NCI-H128 (cell line): Measurements from ENCODE around the gene PRMT7.

ENCODE experiments used
- DNase-seq: peaks from one replicate; lab custom pipeline; 2025; ENCODE audit not compliant: unreplicated experiment; lab: John Stamatoyannopoulos, UW

PRMT7 gene

GRCh38 chr16:68362262-68362913 lies 51.6 kb downstream of the PRMT7 start:
- DNase-seq, result no peak

DNA sequence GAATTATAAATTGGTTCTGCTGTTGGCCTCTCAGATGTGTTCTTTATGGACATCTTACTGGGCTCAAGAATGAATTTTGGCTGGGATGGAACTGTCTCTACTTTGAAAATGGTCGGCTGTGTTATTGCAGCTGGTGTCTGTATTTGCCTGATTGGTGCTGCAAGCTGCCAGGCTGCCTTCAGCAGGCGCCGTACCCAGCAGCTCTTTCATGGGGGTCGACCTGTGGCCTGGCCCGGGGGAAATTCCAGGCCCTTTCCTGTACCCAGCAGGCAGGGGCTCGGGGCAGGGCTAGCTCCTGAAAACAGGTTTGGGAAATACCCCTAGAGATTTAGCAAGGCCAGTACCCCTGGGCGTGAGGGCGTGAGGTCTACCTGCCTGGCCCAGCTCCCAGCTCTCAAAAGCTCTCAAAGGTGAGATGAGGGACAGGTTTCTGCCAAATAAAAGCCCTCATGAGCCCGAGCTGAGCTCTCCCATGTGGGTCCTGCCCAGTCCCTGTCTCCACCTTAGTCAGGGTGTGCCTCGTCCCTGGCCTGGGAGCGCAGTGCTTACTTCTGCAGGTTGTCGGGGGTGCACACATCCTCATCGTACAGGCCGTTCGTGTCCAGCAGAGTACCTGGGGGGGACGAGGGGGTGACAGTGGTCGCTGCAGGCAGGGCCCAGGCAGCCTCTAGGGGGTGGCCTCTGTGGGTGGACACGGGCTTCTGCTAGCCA lies 52.3 kb downstream of the PRMT7 start:
- DNase-seq, result no peak

DNA sequence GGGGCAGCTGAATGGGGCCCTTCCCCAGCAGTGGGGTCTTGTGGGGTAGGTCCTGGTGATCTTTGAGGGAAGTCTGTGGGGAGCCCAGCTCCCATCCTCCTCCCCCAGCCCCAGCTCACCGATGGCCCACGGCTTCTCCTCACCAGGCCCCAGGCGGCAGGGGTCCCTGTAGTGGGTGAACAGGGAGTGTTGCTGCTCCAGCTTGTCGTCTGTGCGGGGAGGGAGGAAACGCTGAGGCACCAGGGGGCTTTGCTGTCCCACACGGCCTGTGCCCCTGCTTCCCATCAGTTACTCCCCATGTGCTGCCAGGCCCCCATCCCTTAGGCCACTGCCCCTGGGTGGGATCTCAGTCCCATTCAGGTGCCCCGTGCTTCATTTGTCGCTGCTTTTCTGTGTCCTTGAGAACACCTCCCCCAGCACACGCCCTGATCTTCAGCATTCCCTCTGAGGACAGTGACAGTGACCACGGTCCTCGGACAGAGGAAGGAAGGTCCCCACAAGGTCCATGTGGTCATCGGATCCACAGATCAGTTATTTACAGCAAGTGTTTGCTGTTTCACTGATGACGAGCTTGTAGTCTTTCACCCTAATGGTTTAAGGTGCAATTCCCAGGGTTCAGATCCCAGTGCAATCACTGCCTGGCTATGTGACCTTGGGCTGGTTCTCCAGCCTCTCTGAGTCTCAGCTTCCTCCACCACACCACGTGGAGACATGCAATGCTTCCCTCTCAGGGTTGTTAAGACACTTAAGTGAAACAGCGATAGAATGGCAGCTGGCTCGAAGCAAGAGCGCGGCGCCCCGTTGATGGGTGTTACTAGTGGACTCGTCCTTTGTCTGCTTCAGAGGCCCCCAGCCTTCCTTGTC lies 53.1 kb downstream of the PRMT7 start:
- no peak for DNase-seq

DNA sequence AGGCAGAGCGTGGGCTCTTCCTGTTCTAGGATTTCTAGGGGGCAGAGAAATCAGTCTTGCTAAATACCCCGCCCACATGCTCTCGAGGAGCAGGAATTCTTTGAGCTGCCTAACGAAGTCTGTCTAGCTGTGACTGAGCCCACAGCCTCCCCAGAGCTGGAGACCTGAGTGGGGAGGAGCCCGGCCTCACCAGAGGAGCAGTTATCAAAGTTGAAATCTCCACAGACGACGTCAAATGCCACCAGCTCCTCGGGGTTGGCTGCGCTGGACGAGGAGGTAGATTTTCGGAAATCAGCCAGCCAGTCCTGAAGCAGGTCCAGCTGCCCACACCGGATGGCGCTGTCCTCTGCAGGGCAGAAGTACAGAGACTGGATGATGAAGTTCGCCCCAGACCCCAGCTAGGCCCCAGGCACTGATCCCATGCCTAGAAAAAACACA lies 53.8 kb downstream of the PRMT7 start:
- DNase-seq, result no peak

DNA sequence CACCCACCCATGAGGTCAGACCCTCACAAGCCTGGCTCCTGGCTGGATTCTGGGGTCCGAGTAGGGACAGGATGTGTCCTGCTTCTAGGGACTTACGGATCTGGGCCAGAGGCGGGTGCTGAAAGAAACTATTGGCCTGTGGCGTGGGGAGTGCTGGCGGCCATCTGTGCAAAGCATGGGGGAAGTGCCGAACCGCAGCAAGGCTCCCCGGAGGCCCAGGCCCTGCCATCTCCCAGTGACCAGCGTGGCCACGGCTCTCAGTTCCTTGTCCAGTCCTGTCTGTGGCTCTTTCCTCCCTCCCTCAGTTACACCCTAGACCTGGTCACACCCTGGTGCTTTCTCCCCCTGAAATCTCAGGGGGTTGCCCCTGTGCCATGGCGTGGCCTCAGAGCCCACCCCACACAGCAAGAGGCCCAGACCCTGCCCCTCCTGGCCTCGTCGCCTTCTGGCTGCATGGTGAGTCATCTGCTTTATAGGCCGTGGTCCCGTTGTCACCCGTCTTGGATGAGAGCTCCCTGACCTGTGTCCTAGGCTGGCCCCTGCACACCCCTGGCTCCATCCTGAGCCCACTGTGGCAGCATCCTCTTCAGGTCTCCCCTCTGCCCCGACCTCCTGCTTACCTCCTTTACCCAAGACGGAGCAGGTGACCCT lies 54.5 kb downstream of the PRMT7 start:
- DNase-seq, result no peak

- no peak for DNase-seq
Measured at GRCh38 chr16:68366062-68366461, 55.2 kb downstream of the PRMT7 start.

- DNase-seq, result no peak
Measured at GRCh38 chr16:68367030-68367429, 56.2 kb downstream of the PRMT7 start.

DNA sequence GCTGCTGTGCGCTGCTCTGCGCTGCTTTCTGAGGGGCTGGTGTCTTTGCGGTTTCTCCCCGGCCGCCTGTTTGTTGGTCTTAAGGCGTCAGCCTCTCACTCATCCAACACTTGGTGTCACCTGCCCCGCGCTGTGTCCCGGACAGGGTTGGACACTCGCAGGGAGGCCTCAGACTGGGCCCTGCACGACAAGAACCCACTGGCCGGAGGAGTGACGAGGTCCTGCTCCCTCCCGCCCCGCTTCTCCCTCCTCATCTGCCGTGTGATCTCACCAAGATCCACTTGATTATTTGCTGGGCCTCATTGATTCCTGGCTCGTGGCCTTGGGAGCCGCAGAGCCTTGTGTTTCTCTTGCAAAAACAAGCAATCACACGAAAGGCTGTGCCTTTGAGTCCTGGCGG lies 56.6 kb downstream of the PRMT7 start:
- no peak for DNase-seq

DNA sequence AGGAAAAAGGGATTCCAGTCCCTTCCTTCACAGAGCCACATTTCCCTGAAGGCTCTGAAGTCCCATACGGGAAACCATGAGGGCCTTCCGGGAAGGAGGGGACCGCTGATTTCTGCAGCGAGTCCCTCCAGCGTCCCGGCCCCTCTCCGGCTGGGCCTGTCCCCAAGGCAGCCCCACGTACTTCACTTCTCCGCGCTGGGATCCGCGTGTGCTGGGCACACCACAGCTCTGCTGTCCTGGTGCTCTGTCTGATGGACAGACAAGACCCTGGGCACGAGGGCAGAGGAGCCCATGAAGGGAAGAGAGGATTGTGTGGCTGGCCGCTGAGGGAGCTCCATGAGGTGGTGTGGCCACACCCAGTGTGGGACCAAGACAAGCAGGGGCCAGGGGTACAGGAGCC lies 57.1 kb downstream of the PRMT7 start:
- no peak for DNase-seq

GRCh38 chr16:68368301-68368888 lies 57.6 kb downstream of the PRMT7 start:
- DNase-seq, result no peak

GRCh38 chr16:68369168-68369567 lies 58.3 kb downstream of the PRMT7 start:
- DNase-seq, result no peak

GRCh38 chr16:68369697-68370580 lies 59.1 kb downstream of the PRMT7 start:
- no peak for DNase-seq

DNA sequence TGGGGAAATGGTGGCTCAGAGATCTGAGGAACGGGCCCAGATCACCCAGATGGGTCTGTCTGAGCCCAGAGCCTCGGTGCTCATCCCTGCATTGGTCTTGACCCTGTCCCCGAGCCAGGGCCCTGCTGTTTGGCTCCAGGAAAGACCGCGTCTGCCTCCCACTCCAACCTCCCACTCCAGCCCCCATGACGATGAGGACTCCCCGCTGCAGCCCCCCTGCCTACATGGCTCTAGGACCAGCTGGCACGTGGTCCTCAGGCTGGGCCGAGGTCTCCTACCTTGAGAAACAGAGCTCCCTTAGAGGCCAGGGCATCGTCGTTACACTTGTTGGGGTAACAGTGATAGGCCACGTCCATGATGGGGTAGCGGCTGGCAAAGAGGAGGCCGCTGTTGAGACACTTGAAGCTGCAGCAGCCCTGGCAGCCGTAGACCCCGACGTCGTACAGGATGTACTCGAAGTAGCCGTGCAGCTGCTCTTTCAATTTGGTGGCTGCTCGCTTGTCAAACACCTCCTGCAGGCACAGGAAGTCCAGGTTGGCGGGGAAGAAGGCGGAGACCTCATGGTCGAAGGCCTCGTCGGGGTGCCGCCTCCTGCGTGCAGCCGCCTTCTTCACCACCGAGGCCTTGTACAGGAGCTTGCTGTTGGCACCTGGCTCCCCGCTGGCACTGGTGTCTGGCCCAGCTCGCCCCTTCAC lies 59.9 kb downstream of the PRMT7 start:
- DNase-seq, result no peak

- DNase-seq, result no peak
Measured at GRCh38 chr16:68371276-68371651, 60.4 kb downstream of the PRMT7 start.

- no peak for DNase-seq
Measured at GRCh38 chr16:68371706-68372380, 61.0 kb downstream of the PRMT7 start.

GRCh38 chr16:68372381-68372720 lies 61.5 kb downstream of the PRMT7 start:
- no peak for DNase-seq

DNA sequence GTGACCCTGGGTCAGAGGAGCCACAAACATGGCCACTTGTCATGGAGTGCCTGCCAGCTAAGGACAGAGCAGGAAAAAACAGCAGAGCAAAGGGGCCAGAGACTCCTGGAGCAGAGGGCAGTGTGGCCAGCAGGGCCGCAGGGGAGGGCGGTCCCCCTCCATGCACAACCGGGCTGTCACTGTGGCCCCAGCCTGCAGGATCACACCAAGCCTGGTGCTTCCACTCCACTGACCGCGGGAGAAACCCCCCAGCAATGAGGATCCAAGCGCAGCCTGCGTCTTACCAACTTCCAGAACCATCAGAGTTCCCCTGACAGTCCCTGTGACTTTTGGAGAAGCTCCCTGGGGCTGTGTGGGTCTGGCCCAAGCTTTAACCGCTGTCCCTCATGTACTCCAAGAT lies 62.0 kb downstream of the PRMT7 start:
- DNase-seq, result no peak

GRCh38 chr16:68373528-68374245 lies 62.9 kb downstream of the PRMT7 start:
- DNase-seq, result no peak
